IPS DF 6.9 (cell line): ENCODE measurements around the gene FAM90A26.
"Not testable (repeated sequence)": the region's sequence is repeated elsewhere in the genome, so short reads cannot be mapped to it uniquely, and the experiment has no call there.

Source experiments
- DNase-seq: peaks from one replicate; pipeline ENCODE4 v3.0.0-alpha.2; 2013; ENCODE audit warnings: low read depth, low spot score
- H3K27ac ChIP-seq: one replicate; pipeline ENCODE4 v1.5.1; 2013; ENCODE audit warnings: low read length, control low read depth
- H3K27me3 ChIP-seq: 2 replicates; pipeline ENCODE4 v1.6.1; 2013; ENCODE audit warnings: mild to moderate bottlenecking, low read length; ENCODE audit not compliant: control insufficient read depth, insufficient read depth
- H3K36me3 ChIP-seq: 2 replicates; pipeline ENCODE4 v1.6.1; 2013; ENCODE audit warnings: low read length; ENCODE audit not compliant: control insufficient read depth, insufficient read depth
- H3K4me1 ChIP-seq: 2 replicates; pipeline ENCODE4 v1.6.1; 2013; ENCODE audit warnings: low read length; ENCODE audit not compliant: control insufficient read depth, insufficient read depth
- H3K4me3 ChIP-seq: 2 replicates; pipeline ENCODE4 v1.5.1; 2013; ENCODE audit warnings: mild to moderate bottlenecking, low read length
- H3K9me3 ChIP-seq: 2 replicates; pipeline ENCODE4 v1.6.1; 2013; ENCODE audit warnings: low read length, inconsistent platforms; ENCODE audit not compliant: control insufficient read depth, insufficient read depth
- WGBS: extraction: QIAGEN DNeasy Blood & Tissue Kit; methylation state at CpG from one replicate; pipeline ENCODE4 v1.1.7; 2013; ENCODE audit warnings: mixed read lengths, missing lambda C conversion rate; ENCODE audit not compliant: insufficient read length, insufficient coverage; 5-methylcytosine and 5-hydroxymethylcytosine counted together

Gene FAM90A26, protein sequence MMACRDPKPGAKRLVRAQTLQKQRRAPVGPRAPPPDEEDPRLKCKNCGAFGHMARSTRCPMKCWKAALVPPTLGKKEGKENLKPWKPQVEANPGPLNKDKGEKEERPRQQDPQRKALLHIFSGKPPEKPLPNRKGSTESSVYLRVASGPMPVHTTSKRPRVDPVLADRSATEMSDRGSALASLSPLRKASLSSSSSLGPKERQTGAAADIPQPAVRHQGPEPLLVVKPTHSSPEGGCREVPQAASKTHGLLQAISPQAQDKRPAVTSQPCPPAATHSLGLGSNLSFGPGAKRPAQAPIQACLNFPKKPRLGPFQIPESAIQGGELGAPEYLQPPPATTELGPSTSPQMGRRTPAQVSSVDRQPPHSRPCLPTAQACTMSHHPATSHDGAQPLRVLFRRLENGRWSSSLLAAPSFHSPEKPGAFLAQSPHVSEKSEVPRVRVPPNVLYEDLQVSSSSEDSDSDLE

GRCh38 chr4:9169791-9170459, at the start of gene FAM90A26:
TSS of gene FAM90A26 (plus strand) at chr4:9170409. CDS start at chr4:9173173, 2,764 bp downstream.
- not testable (repeated sequence) for H3K27ac ChIP-seq, H3K9me3 ChIP-seq, H3K4me1 ChIP-seq, DNase-seq, H3K4me3 ChIP-seq, H3K27me3 ChIP-seq, H3K36me3 ChIP-seq
- no CpG with 5 or more reads among the region's 11 CpGs for WGBS

DNA sequence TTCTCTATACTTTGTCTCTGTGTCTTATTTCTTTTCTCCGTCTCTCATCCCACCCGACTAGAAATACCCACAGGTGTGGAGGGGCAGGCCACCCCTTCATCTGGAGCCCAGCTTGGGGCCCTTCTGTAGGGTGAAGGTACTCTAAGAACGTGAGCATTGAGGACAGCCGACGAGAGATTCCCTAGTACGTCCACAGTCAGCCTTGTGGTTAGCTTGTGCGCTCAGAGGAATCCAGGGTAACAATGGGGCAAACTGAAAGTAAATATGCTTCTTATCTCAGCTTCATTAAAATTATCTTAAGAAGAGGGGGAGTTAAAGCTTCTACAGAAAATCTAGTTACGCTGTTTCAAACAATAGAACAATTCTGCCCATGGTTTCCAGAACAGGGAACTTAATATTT, 47.5 kb upstream of the FAM90A26 start:
- H3K4me3 ChIP-seq, H3K27me3 ChIP-seq, H3K36me3 ChIP-seq, H3K27ac ChIP-seq, H3K9me3 ChIP-seq, DNase-seq, H3K4me1 ChIP-seq: not testable (repeated sequence)
- WGBS = no CpG with 5 or more reads among the region's 8 CpGs

GRCh38 chr4:9123572-9124007, 46.6 kb upstream of the FAM90A26 start:
- H3K4me1 ChIP-seq, H3K9me3 ChIP-seq, H3K4me3 ChIP-seq, DNase-seq, H3K27me3 ChIP-seq, H3K27ac ChIP-seq, H3K36me3 ChIP-seq: not testable (repeated sequence)
- WGBS = no CpG with 5 or more reads among the region's 13 CpGs

DNA sequence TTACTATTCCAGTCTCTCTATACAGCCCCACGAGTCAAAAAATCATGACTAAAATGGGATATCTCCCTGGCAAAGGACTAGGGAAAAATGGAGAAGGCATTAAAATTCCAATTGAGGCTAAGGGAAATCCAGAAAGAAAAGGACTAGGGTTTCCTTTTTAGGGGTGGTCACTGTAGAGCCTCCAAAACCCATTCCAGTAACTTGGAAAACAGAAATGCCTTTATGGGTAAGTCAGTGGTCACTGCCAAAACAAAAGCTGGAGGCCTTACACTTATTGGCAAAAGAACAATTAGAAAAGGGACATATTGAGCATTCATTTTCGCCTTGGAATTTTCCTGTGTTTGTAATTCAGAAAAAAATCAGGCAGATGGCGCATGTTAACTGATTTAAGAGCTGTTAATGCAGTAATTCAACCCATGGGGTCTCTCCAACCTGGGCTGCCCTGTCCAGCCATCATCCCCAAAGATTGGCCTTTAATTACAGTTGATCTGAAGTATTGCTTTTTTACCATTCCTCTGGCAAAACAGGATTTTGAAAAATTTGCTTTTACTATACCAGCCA, 44.5 kb upstream of the FAM90A26 start:
- H3K4me3 ChIP-seq, DNase-seq, H3K27me3 ChIP-seq, H3K36me3 ChIP-seq, H3K4me1 ChIP-seq, H3K27ac ChIP-seq, H3K9me3 ChIP-seq: not testable (repeated sequence)
- WGBS = no CpG with 5 or more reads among the region's 3 CpGs

- not testable (repeated sequence) for H3K27me3 ChIP-seq, H3K27ac ChIP-seq, H3K4me3 ChIP-seq, DNase-seq, H3K36me3 ChIP-seq, H3K9me3 ChIP-seq, H3K4me1 ChIP-seq
- no CpG with 5 or more reads among the region's 7 CpGs for WGBS
These were observed 38.8 kb upstream of the FAM90A26 start for GRCh38 chr4:9131420-9131819.

- DNase-seq, H3K9me3 ChIP-seq, H3K27ac ChIP-seq, H3K4me3 ChIP-seq, H3K27me3 ChIP-seq, H3K4me1 ChIP-seq, H3K36me3 ChIP-seq: not testable (repeated sequence)
- WGBS = no CpG with 5 or more reads among the region's 4 CpGs
These were observed 37.4 kb upstream of the FAM90A26 start for GRCh38 chr4:9132849-9133248.

GRCh38 chr4:9134011-9134410, 36.2 kb upstream of the FAM90A26 start:
- not testable (repeated sequence) for DNase-seq

GRCh38 chr4:9134556-9134955, 35.7 kb upstream of the FAM90A26 start:
- not testable (repeated sequence) for H3K27ac ChIP-seq, H3K9me3 ChIP-seq, DNase-seq, H3K27me3 ChIP-seq, H3K4me1 ChIP-seq, H3K4me3 ChIP-seq, H3K36me3 ChIP-seq
- no CpG with 5 or more reads among the region's 12 CpGs for WGBS

More at GRCh38 chr4:9134011-9134410, 36.2 kb upstream of the FAM90A26 start:
- WGBS = no CpG with 5 or more reads among the region's 5 CpGs
- not testable (repeated sequence) for H3K9me3 ChIP-seq, H3K4me1 ChIP-seq, H3K27ac ChIP-seq, H3K36me3 ChIP-seq, H3K27me3 ChIP-seq, H3K4me3 ChIP-seq

- not testable (repeated sequence) for H3K36me3 ChIP-seq, H3K27ac ChIP-seq, DNase-seq, H3K9me3 ChIP-seq, H3K27me3 ChIP-seq, H3K4me3 ChIP-seq, H3K4me1 ChIP-seq
- no CpG with 5 or more reads among the region's 11 CpGs for WGBS
These were observed 29.2 kb upstream of the FAM90A26 start for GRCh38 chr4:9141050-9141449.

DNA sequence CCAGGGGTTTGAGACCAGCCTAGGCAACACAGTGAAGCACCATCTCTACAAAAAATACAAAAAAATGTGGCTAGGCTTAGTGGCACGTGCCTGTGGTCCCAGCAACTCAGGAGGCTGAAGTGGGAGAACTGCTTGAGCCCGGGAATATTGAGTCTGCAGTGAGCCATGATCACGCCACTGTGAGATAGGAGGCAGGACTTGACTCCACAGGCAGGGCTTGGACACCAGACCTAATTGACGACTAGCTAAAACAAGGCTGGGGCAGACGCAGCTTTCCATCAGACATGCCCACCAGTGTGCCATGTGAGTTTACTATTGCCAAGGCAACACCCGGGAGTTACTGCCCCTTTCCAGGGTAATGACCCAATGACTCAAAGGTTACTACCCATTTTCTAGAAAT, 27.4 kb upstream of the FAM90A26 start:
- H3K27ac ChIP-seq, H3K36me3 ChIP-seq, DNase-seq, H3K27me3 ChIP-seq, H3K4me1 ChIP-seq, H3K9me3 ChIP-seq, H3K4me3 ChIP-seq: not testable (repeated sequence)
- no CpG with 5 or more reads among the region's 6 CpGs for WGBS
